ENCODE measurements around the gene FLRT1. TPM values are rescaled to one million over a fixed set of nuclear protein-coding genes. Genes with fewer than 3 reads are reported as not detected.

The FLRT1 gene
- total and polyA plus RNA-seq, 2 of the 13 experiments (the other 11 are each of a cell fraction or from before 2014, with no cell fraction given), result 0.02 to 0.08 TPM

- TF ChIP-seq RERE (CRISPR knock-in tag; IDR thresholded peaks at IDR 0.05; ENCODE audit: low read depth), result peak; percentile 38; the same call in 1 of the 2 replicates
- TF ChIP-seq ZKSCAN5 (CRISPR knock-in tag; IDR thresholded peaks at IDR 0.05), result 0 out of 2 replicates have a peak, but pooled peaks have one; percentile 32
- 0 out of 2 replicates have a peak, but pooled peaks have one; percentile 24 for TF ChIP-seq NFYB (CRISPR knock-in tag; IDR thresholded peaks at IDR 0.05)
- no peak for TF ChIP-seq IKZF4 (CRISPR knock-in tag; IDR thresholded peaks at IDR 0.05; ENCODE audit: borderline replicate concordance, low read depth, not compliant biosample characterization)
- TF ChIP-seq ZNF569 (CRISPR knock-in tag; IDR thresholded peaks at IDR 0.05; ENCODE audit: borderline replicate concordance), result no peak
- no peak for TF ChIP-seq ZNF577 (CRISPR knock-in tag; IDR thresholded peaks at IDR 0.05; ENCODE audit: borderline replicate concordance, low read depth)
- TF ChIP-seq ZSCAN20 (CRISPR knock-in tag; IDR thresholded peaks at IDR 0.05; ENCODE audit: borderline replicate concordance), result no peak
- TF ChIP-seq RFX5 (IDR thresholded peaks at IDR 0.05; ENCODE audit: low read depth, low read length), result no peak
- 0 out of 2 replicates have a peak, but pooled peaks have one; percentile 44 for TF ChIP-seq POLR2AphosphoS5 (IDR thresholded peaks at IDR 0.05; ENCODE audit: low read depth, low read length)
- TF ChIP-seq POGK (CRISPR knock-in tag; conservative IDR thresholded peaks at IDR 0.05), result peak; percentile 77
- 0 out of 2 replicates have a peak, but pooled peaks have one; percentile 54 for TF ChIP-seq ESRRA (CRISPR knock-in tag; IDR thresholded peaks at IDR 0.05; ENCODE audit: low read depth)
- peak; percentile 69 for TF ChIP-seq HNF4A (CRISPR knock-in tag; IDR thresholded peaks at IDR 0.05)
- TF ChIP-seq CHD4 (IDR thresholded peaks at IDR 0.05; ENCODE audit: borderline replicate concordance, low read length), result no peak
- peak; percentile 42; the same call in 1 of the 2 replicates for TF ChIP-seq ZMAT3 (CRISPR knock-in tag; conservative IDR thresholded peaks at IDR 0.05)
- no peak for TF ChIP-seq ZNF512 (CRISPR knock-in tag; IDR thresholded peaks at IDR 0.05)
- peak; percentile 63 for TF ChIP-seq BORCS8-MEF2B (CRISPR knock-in tag; IDR thresholded peaks at IDR 0.05)
- no peak for TF ChIP-seq ZNF496 (CRISPR knock-in tag; IDR thresholded peaks at IDR 0.05; ENCODE audit: insufficient replicate concordance)
- no peak for TF ChIP-seq MAFK (conservative IDR thresholded peaks at IDR 0.05 in 1 of 2, IDR thresholded peaks at IDR 0.05 in 1 of 2; ENCODE audit: low read length in 2 of 2)
- peak; percentile 52; the same call in 1 of the 2 replicates for TF ChIP-seq ZNF30 (CRISPR knock-in tag; IDR thresholded peaks at IDR 0.05)
- TF ChIP-seq THYN1 (CRISPR knock-in tag; IDR thresholded peaks at IDR 0.05; ENCODE audit: borderline replicate concordance, low read depth), result no peak
- peak; percentile 74; the same call in 1 of the 2 replicates for TF ChIP-seq ZBTB7B (CRISPR knock-in tag; IDR thresholded peaks at IDR 0.05)
Observed at GRCh38 chr11:64007629-64008282, 28.0 kb upstream of the FLRT1 start (continued).
